HCT116 (cell line): Measurements from ENCODE around the gene MLC1. TPM values are rescaled to one million over a fixed set of nuclear protein-coding genes. Genes with fewer than 3 reads are reported as not detected.

Source experiments
- ATAC-seq: fragments of 200-7000 bp; cut with Tn5 transposase; 2 replicates; pipeline ENCODE4 v1.9.1; 2020; ENCODE audit warnings: mild to moderate bottlenecking, moderate library complexity
- BruUV-seq: library from RNA; stranded (reverse); fragments of 400-500 nt; replicated peaks from 2 replicates; lab custom pipeline; 2021; lab: Mats Ljungman, UMichigan
- CTCF ChIA-PET: fragments of 300-600 bp; sonication (Branson Sonifier 250); formaldehyde crosslinking; loops from one replicate; lab custom pipeline; 2021; ENCODE audit warnings: antibody characterized with exemption; lab: Charles Lee
- POLR2A ChIA-PET: fragments of 300-600, 350-600 bp; sonication (Branson Sonifier 250); formaldehyde crosslinking; loops from one replicate; lab custom pipeline; 2021; ENCODE audit warnings: antibody characterized with exemption; lab: Charles Lee
- RAD21 ChIA-PET, 2 experiments: fragments of 300-600 bp; sonication (Branson Sonifier 250); formaldehyde crosslinking; loops; one replicate each; lab custom pipeline; 2023; ENCODE audit warnings: low total read pairs in 2 of 2; ENCODE audit not compliant: uncharacterized antibody in 2 of 2, unreplicated experiment in 2 of 2, low non-redundant PET in 1 of 2; lab: Charles Lee
- DNase-seq: peaks from one replicate; pipeline ENCODE4 v3.0.0-alpha.2; 2010; ENCODE audit warnings: low read depth, low spot score
- H2AFZ ChIP-seq: fragments of 200-600 bp; shearing (Covaris generic), sonication (generic); 2 replicates; pipeline ENCODE4 v1.6.1; 2017; ENCODE audit warnings: low read depth, mixed run types, mixed read lengths, antibody characterized with exemption, low read length; ENCODE audit not compliant: poor library complexity, severe bottlenecking
- H3K27ac ChIP-seq: 2 replicates; pipeline ENCODE4 v1.5.1; 2012; ENCODE audit warnings: low read depth, low read length
- H3K27me3 ChIP-seq: fragments of 200-600 bp; sonication (generic); 2 replicates; pipeline ENCODE4 v1.6.1; 2016; ENCODE audit warnings: mixed run types, low read length, mixed read lengths; ENCODE audit not compliant: insufficient read depth
- H3K36me3 ChIP-seq, 2 experiments: fragments of 200-500 bp in 1 of 2; fragments of 200-600 bp in 1 of 2; sonication (Bioruptor generic) in 1 of 2; sonication (generic) in 1 of 2; 2 replicates each; pipeline versions ENCODE4 v1.5.1 to v1.6.1; 2014 to 2016; ENCODE audit warnings: low read length in 2 of 2, inconsistent platforms in 1 of 2, mixed read lengths in 1 of 2, mixed run types in 1 of 2; ENCODE audit not compliant: insufficient read depth in 2 of 2, control insufficient read depth in 1 of 2
- H3K4me1 ChIP-seq, 2 experiments: fragments of 200-600 bp in 1 of 2; sonication (generic) in 1 of 2; 2 replicates each; pipeline versions ENCODE4 v1.5.1 to v1.6.1; 2012 to 2017; ENCODE audit warnings: low read length in 2 of 2, inconsistent platforms in 1 of 2, mild to moderate bottlenecking in 1 of 2, mixed read lengths in 1 of 2, mixed run types in 1 of 2, moderate library complexity in 1 of 2; ENCODE audit not compliant: insufficient read depth in 2 of 2, control insufficient read depth in 1 of 2
- H3K4me2 ChIP-seq: fragments of 200-600 bp; sonication (generic); 2 replicates; pipeline ENCODE4 v1.6.1; 2017; ENCODE audit warnings: mixed run types, low read length, mixed read lengths
- H3K4me3 ChIP-seq, 2 experiments: fragments of 200-600 bp in 1 of 2; sonication (generic) in 1 of 2; replicated peaks in 1 of 2; 2 replicates each; pipeline ENCODE4 v1.5.1; 2011 to 2016; ENCODE audit warnings: low read length in 2 of 2, control low read depth in 1 of 2, low read depth in 1 of 2, mild to moderate bottlenecking in 1 of 2, mixed read lengths in 1 of 2, mixed run types in 1 of 2
- H3K79me2 ChIP-seq: fragments of 200-600 bp; sonication (generic); 2 replicates; pipeline ENCODE4 v1.6.1; 2017; ENCODE audit warnings: mild to moderate bottlenecking, mixed run types, low read length, moderate library complexity, mixed read lengths; ENCODE audit not compliant: insufficient read depth
- H3K9ac ChIP-seq: fragments of 200-600 bp; sonication (generic); 2 replicates; pipeline ENCODE4 v1.6.1; 2016; ENCODE audit warnings: low read length, mixed read lengths
- H3K9me2 ChIP-seq: fragments of 200-600 bp; sonication (generic), shearing (Covaris generic); 2 replicates; pipeline ENCODE4 v1.6.1; 2017; ENCODE audit warnings: mixed run types, mild to moderate bottlenecking, moderate library complexity; ENCODE audit not compliant: insufficient read depth
- H3K9me3 ChIP-seq, 2 experiments: fragments of 200-500 bp in 1 of 2; fragments of 200-600 bp in 1 of 2; sonication (Bioruptor generic) in 1 of 2; sonication (generic) in 1 of 2; 2 replicates each; pipeline ENCODE4 v1.6.1; 2014 to 2017; ENCODE audit warnings: low read length in 2 of 2, mixed read lengths in 2 of 2, inconsistent platforms in 1 of 2, low read depth in 1 of 2, mild to moderate bottlenecking in 1 of 2, mixed run types in 1 of 2, moderate library complexity in 1 of 2; ENCODE audit not compliant: control insufficient read depth in 1 of 2, insufficient read depth in 1 of 2
- H4K20me1 ChIP-seq: fragments of 200-600 bp; sonication (generic), shearing (Covaris generic); 2 replicates; pipeline ENCODE4 v1.6.1; 2017; ENCODE audit warnings: mixed run types, mild to moderate bottlenecking, moderate library complexity; ENCODE audit not compliant: insufficient read depth
- CEBPB ChIP-seq: IDR thresholded peaks from 2 replicates; pipeline ENCODE4 v1.6.1; 2012; ENCODE audit warnings: low read depth
- EGR1 ChIP-seq: IDR thresholded peaks from 2 replicates; pipeline ENCODE4 v1.6.1; 2012; ENCODE audit warnings: low read depth
- JUND ChIP-seq: IDR thresholded peaks from 2 replicates; pipeline ENCODE4 v1.6.1; 2012
- SIN3A ChIP-seq: IDR thresholded peaks from 2 replicates; pipeline ENCODE4 v1.6.1; 2012; ENCODE audit warnings: low read depth
- SP1 ChIP-seq: IDR thresholded peaks from 2 replicates; pipeline ENCODE4 v1.6.1; 2012; ENCODE audit warnings: low read depth
- YY1 ChIP-seq: IDR thresholded peaks from 2 replicates; pipeline ENCODE4 v1.6.1; 2011; ENCODE audit warnings: low read length, low read depth, moderate library complexity, mild to moderate bottlenecking; ENCODE audit not compliant: insufficient replicate concordance; ENCODE audit errors: extremely low read depth
- intact Hi-C: fragments of 100-400 bp; cut with micrococcal nuclease; formaldehyde crosslinking; loops from 2 replicates; pipeline ENCODE4 v1.10.0; 2022
- total RNA-seq: library from RNA; stranded (reverse); gene quantifications from one replicate; pipeline ENCODE4 v1.2.1, GENCODE V29; 2021; ENCODE audit not compliant: unreplicated experiment
- TF ChIP-seq, protein P1 (sequence below), 3 experiments: fragments of 200-600 bp in 1 of 3; sonication (generic) in 1 of 3; IDR thresholded peaks in 2 of 3; conservative IDR thresholded peaks in 1 of 3; 2 replicates each; pipeline ENCODE4 v1.5.1; 2012 to 2017; ENCODE audit warnings: low read depth in 2 of 3, low read length in 2 of 3, antibody characterized with exemption in 1 of 3, borderline replicate concordance in 1 of 3, control low read depth in 1 of 3, mild to moderate bottlenecking in 1 of 3, mixed read lengths in 1 of 3, mixed run types in 1 of 3, moderate library complexity in 1 of 3; ENCODE audit not compliant: insufficient read depth in 1 of 3

Gene MLC1
- total RNA-seq, 1 experiment from 2014 or later: not detected

DNA sequence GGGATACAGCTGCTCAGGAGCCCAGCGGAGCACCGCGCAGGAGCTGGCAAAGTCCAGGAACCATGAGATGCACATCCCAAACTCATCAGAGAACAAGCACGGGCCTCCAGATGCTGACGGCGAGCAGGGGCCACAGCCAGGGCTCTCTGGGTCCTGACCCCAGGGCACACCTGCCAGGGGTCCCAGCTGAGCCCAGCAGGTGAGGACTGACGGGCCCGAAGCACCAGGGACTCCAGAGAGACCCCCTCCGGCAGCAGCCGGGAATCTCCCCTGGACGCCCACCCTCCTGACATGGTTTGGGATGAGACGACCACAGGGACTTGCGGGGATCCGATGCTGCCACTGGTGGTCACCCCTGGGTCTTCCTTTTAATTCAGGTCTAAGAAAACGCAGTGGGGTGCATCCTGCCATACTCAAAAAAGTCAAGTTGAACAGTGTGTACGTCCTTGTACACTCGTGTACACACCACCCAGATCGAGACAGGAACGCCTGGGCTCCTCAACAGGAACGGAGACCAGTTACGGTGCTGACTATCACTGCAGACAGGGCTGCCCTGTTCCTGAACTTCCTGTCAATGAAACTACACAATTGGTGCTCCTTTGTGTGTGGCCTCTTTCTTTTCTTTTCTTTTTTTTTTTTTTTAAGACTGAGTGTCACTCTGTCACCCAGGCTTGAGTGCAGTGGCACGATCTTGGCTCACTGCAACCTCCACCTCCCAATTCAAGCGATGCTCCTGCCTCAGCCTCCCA, 49.1 kb downstream of the MLC1 start:
- intact Hi-C loops: no loop called here
- no peaks in the 10 kb centered on the region for H3K36me3 ChIP-seq
- BruUV-seq: no TSS peak

More for the DNA sequence above, 49.1 kb downstream of the MLC1 start:
- CTCF ChIA-PET: interaction anchor here (0.7 kb wide), 1 partner anchor 182 kb away, joined by 3 read pairs; no protein-coding TSS in a partner anchor
- RAD21 ChIA-PET: no interaction called here
- DNase-seq: no peak
- H3K27ac ChIP-seq: no peak overlapping the region
- peaks cover 0 to 16% of the 10 kb centered on the region in 2 experiments; a peak in 2 of 4 replicates for H3K9me3 ChIP-seq
- ATAC-seq: no peak
- TF ChIP-seq EGR1 (no peak), JUND (no peak), CEBPB (no peak), YY1 (no peak), SIN3A (no peak), SP1 (no peak)
- TF ChIP-seq, protein P1, sequence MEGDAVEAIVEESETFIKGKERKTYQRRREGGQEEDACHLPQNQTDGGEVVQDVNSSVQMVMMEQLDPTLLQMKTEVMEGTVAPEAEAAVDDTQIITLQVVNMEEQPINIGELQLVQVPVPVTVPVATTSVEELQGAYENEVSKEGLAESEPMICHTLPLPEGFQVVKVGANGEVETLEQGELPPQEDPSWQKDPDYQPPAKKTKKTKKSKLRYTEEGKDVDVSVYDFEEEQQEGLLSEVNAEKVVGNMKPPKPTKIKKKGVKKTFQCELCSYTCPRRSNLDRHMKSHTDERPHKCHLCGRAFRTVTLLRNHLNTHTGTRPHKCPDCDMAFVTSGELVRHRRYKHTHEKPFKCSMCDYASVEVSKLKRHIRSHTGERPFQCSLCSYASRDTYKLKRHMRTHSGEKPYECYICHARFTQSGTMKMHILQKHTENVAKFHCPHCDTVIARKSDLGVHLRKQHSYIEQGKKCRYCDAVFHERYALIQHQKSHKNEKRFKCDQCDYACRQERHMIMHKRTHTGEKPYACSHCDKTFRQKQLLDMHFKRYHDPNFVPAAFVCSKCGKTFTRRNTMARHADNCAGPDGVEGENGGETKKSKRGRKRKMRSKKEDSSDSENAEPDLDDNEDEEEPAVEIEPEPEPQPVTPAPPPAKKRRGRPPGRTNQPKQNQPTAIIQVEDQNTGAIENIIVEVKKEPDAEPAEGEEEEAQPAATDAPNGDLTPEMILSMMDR (IDR thresholded peaks at IDR 0.05 in 2 of 3, conservative IDR thresholded peaks at IDR 0.05 in 1 of 3; ENCODE audit: borderline replicate concordance in 1 of 3, insufficient read depth in 1 of 3, low read depth in 2 of 3, low read length in 2 of 3): no peak
- no peak overlapping the region for H3K4me3 ChIP-seq
- no peaks in the 10 kb centered on the region for H3K4me1 ChIP-seq
- no peaks in the 10 kb centered on the region for H4K20me1 ChIP-seq
- no peak overlapping the region for H3K9ac ChIP-seq
- no peaks in the 10 kb centered on the region for H3K79me2 ChIP-seq
- no peak overlapping the region for H3K4me2 ChIP-seq
- H3K27me3 ChIP-seq: no peaks in the 10 kb centered on the region
- POLR2A ChIA-PET: no interaction called here
- no peak overlapping the region for H2AFZ ChIP-seq
- H3K9me2 ChIP-seq: no peaks in the 10 kb centered on the region
